Omental fat pad (tissue), 4 donors: Measurements from ENCODE around the gene SPEF1. TPM values are rescaled to one million over a fixed set of nuclear protein-coding genes. Genes with fewer than 3 reads are reported as not detected.
"Not testable (repeated sequence)": the region's sequence is repeated elsewhere in the genome, so short reads cannot be mapped to it uniquely, and the experiment has no call there.

Source experiments
- ATAC-seq: fragments of 150-250 bp; one replicate; pipeline ENCODE4 v1.9.1; 2016; ENCODE audit warnings: mild to moderate bottlenecking, moderate library complexity; ENCODE audit not compliant: low FRiP score
- DNase-seq: peaks from one replicate; pipeline ENCODE4 v3.0.0-alpha.2; 2019; ENCODE audit warnings: low spot score
- CTCF ChIP-seq, 3 donors: fragments of 450-650 bp; IDR thresholded peaks; one replicate each; pipeline ENCODE4 v1.5.1; 2016 to 2017; ENCODE audit warnings: antibody characterized with exemption in 3 of 3, mild to moderate bottlenecking in 3 of 3, moderate library complexity in 2 of 3
- total RNA-seq, 4 donors: library from RNA; depleted of rRNA; stranded (reverse); fragments of >200 nt; gene quantifications; one replicate each; pipeline ENCODE4 v1.1.0, GENCODE V29; 2016

The SPEF1 gene
- total RNA-seq, 4 donors from 2014 or later = 0.56 TPM; not detected in 3

GRCh38 chr20:3797226-3797545, 15.9 kb upstream of the SPEF1 start:
- DNase-seq = no peak
- no peak for ATAC-seq
- TF ChIP-seq CTCF (IDR thresholded peaks at IDR 0.05) = no peak

GRCh38 chr20:3796477-3797225, 15.4 kb upstream of the SPEF1 start:
- DNase-seq = no peak
- ATAC-seq = no peak
- TF ChIP-seq CTCF (IDR thresholded peaks at IDR 0.05) = no peak

- peak; percentile 92 for ATAC-seq
Observed at GRCh38 chr20:3795511-3796468, 14.5 kb upstream of the SPEF1 start, which contains the start of gene CDC25B. Gene CDC25B (plus strand): TSS chr20:3796310. CDS start chr20:3796532, 222 bp downstream.

GRCh38 chr20:3794701-3795420, 13.6 kb upstream of the SPEF1 start:
- DNase-seq (no peak), ATAC-seq (no peak)
- no peak for TF ChIP-seq CTCF (IDR thresholded peaks at IDR 0.05)

More at GRCh38 chr20:3795511-3796468, 14.5 kb upstream of the SPEF1 start, which contains the start of gene CDC25B:
- TF ChIP-seq CTCF (IDR thresholded peaks at IDR 0.05) = peak in 2 of 3 donors; percentile 2 to 48
- peak; percentile 88 for DNase-seq

GRCh38 chr20:3794168-3794567, 12.9 kb upstream of the SPEF1 start:
- not testable (repeated sequence) for ATAC-seq

GRCh38 chr20:3789201-3789600, 8.0 kb upstream of the SPEF1 start:
- ATAC-seq, DNase-seq: not testable (repeated sequence)

More at GRCh38 chr20:3794168-3794567, 12.9 kb upstream of the SPEF1 start:
- DNase-seq = not testable (repeated sequence)

GRCh38 chr20:3788685-3789155, 7.5 kb upstream of the SPEF1 start:
- ATAC-seq (no peak), DNase-seq (no peak)
- no peak for TF ChIP-seq CTCF (IDR thresholded peaks at IDR 0.05)
